ENCODE measurements around the gene JUN.

- TF ChIP-seq CTCF (IDR thresholded peaks at IDR 0.05; ENCODE audit: poor library complexity) = no peak
- TF ChIP-seq EZH2 (IDR thresholded peaks at IDR 0.05; ENCODE audit: borderline replicate concordance) = no peak
- TF ChIP-seq EZH2phosphoT487 (IDR thresholded peaks at IDR 0.05; ENCODE audit: low read depth, severe bottlenecking, unreplicated experiment) = no peak
These were observed 18.4 kb downstream of the JUN start for GRCh38 chr1:58765441-58765840.
